H9 (cell line): Measurements from ENCODE around the gene MT1H. TPM values are rescaled to one million over a fixed set of nuclear protein-coding genes. Genes with fewer than 3 reads are reported as not detected.

ENCODE experiments used
- DNase-seq: peaks from one replicate; pipeline ENCODE4 v3.0.0-alpha.2; 2017
- H2AFZ ChIP-seq: one replicate; pipeline ENCODE4 v1.6.1; 2013; ENCODE audit warnings: mild to moderate bottlenecking, low read length, control low read depth, moderate library complexity
- H2AK5ac ChIP-seq: 2 replicates; pipeline ENCODE4 v1.6.1; 2013; ENCODE audit warnings: low read length, control low read depth, mixed read lengths; ENCODE audit not compliant: insufficient read length
- H2BK120ac ChIP-seq: one replicate; pipeline ENCODE4 v1.6.1; 2013; ENCODE audit warnings: low read depth, mild to moderate bottlenecking, low read length, control low read depth, inconsistent platforms; ENCODE audit not compliant: poor library complexity, severe bottlenecking
- H2BK12ac ChIP-seq: 2 replicates; pipeline ENCODE4 v1.6.1; 2013; ENCODE audit warnings: low read length, control low read depth, mixed read lengths, low read depth; ENCODE audit not compliant: insufficient read length
- H2BK15ac ChIP-seq: 2 replicates; pipeline ENCODE4 v1.6.1; 2013; ENCODE audit warnings: low read depth, low read length, control low read depth
- H2BK20ac ChIP-seq: one replicate; pipeline ENCODE4 v1.6.1; 2013; ENCODE audit warnings: low read depth, mild to moderate bottlenecking, low read length, control low read depth, inconsistent platforms; ENCODE audit not compliant: poor library complexity, severe bottlenecking
- H2BK5ac ChIP-seq: 2 replicates; pipeline ENCODE4 v1.6.1; 2013; ENCODE audit warnings: low read length, control low read depth, mixed read lengths; ENCODE audit not compliant: insufficient read length
- H3K14ac ChIP-seq: 2 replicates; pipeline ENCODE4 v1.6.1; 2013; ENCODE audit warnings: low read length, control low read depth; ENCODE audit not compliant: insufficient read depth
- H3K18ac ChIP-seq: 2 replicates; pipeline ENCODE4 v1.6.1; 2013; ENCODE audit warnings: low read depth, mild to moderate bottlenecking, mixed read lengths, low read length, control low read depth; ENCODE audit not compliant: insufficient read length
- H3K23ac ChIP-seq: 2 replicates; pipeline ENCODE4 v1.6.1; 2013; ENCODE audit warnings: low read length, control low read depth, mixed read lengths, low read depth; ENCODE audit not compliant: insufficient read length
- H3K23me2 ChIP-seq: 2 replicates; pipeline ENCODE4 v1.6.1; 2013; ENCODE audit warnings: low read depth, mild to moderate bottlenecking, mixed read lengths, low read length, control low read depth; ENCODE audit not compliant: insufficient read length, poor library complexity, severe bottlenecking
- H3K27ac ChIP-seq: 2 replicates; pipeline ENCODE4 v1.5.1; 2013; ENCODE audit warnings: low read length, control low read depth, mixed read lengths, low read depth; ENCODE audit not compliant: insufficient read length
- H3K27me3 ChIP-seq: 2 replicates; pipeline ENCODE4 v1.6.1; 2013; ENCODE audit warnings: low read length, control low read depth, inconsistent platforms; ENCODE audit not compliant: insufficient read depth
- H3K4ac ChIP-seq: 2 replicates; pipeline ENCODE4 v1.6.1; 2013; ENCODE audit warnings: low read depth, mild to moderate bottlenecking, control low read depth, inconsistent platforms, low read length, moderate library complexity
- H3K4me1 ChIP-seq: 2 replicates; pipeline ENCODE4 v1.6.1; 2013; ENCODE audit warnings: low read length, control low read depth, inconsistent platforms; ENCODE audit not compliant: insufficient read depth
- H3K4me2 ChIP-seq: 2 replicates; pipeline ENCODE4 v1.6.1; 2013; ENCODE audit warnings: low read length, control low read depth, mixed read lengths; ENCODE audit not compliant: insufficient read length, insufficient read depth
- H3K56ac ChIP-seq: 2 replicates; pipeline ENCODE4 v1.6.1; 2013; ENCODE audit warnings: low read depth, mild to moderate bottlenecking, mixed read lengths, low read length, control low read depth; ENCODE audit not compliant: insufficient read length
- H3K79me1 ChIP-seq: 2 replicates; pipeline ENCODE4 v1.6.1; 2013; ENCODE audit warnings: low read depth, mild to moderate bottlenecking, moderate library complexity, low read length, control low read depth, inconsistent platforms; ENCODE audit not compliant: insufficient read depth, poor library complexity, severe bottlenecking
- H3K79me2 ChIP-seq: 2 replicates; pipeline ENCODE4 v1.6.1; 2013; ENCODE audit warnings: low read length, control low read depth, inconsistent platforms; ENCODE audit not compliant: insufficient read depth
- H3K9ac ChIP-seq: 2 replicates; pipeline ENCODE4 v1.6.1; 2013; ENCODE audit warnings: low read length, control low read depth, mixed read lengths; ENCODE audit not compliant: insufficient read length; ENCODE audit errors: extremely low read depth
- H3K9me3 ChIP-seq: one replicate; pipeline ENCODE4 v1.6.1; 2013; ENCODE audit warnings: low read depth, low read length, inconsistent platforms; ENCODE audit not compliant: control insufficient read depth
- H3T11ph ChIP-seq: one replicate; pipeline ENCODE4 v1.6.1; 2013; ENCODE audit warnings: mild to moderate bottlenecking, low read length, control low read depth, inconsistent platforms
- H4K20me1 ChIP-seq: one replicate; pipeline ENCODE4 v1.6.1; 2013; ENCODE audit not compliant: control insufficient read depth, insufficient read length, insufficient read depth
- H4K5ac ChIP-seq: 2 replicates; pipeline ENCODE4 v1.6.1; 2013; ENCODE audit warnings: low read depth, mild to moderate bottlenecking, mixed read lengths, low read length, control low read depth; ENCODE audit not compliant: insufficient read length
- H4K8ac ChIP-seq: replicated peaks from 2 replicates; pipeline ENCODE4 v1.6.1; 2013; ENCODE audit warnings: low read length, control low read depth, mixed read lengths, low read depth; ENCODE audit not compliant: insufficient read length
- H4K91ac ChIP-seq: 2 replicates; pipeline ENCODE4 v1.6.1; 2013; ENCODE audit warnings: low read depth, mild to moderate bottlenecking, moderate library complexity, mixed read lengths, low read length, control low read depth; ENCODE audit not compliant: insufficient read length
- H3K27ac Mint-ChIP-seq, 3 experiments: 2 replicates in 2 of 3; 3 replicates in 1 of 3; pipeline ENCODE4 v1.8.0; 2020 to 2021; ENCODE audit warnings: mixed read lengths in 3 of 3, mild to moderate bottlenecking in 1 of 3, moderate library complexity in 1 of 3
- H3K27me3 Mint-ChIP-seq: 2 replicates; pipeline ENCODE4 v1.8.0; 2021; ENCODE audit warnings: low read depth, mild to moderate bottlenecking, moderate library complexity, mixed read lengths
- H3K36me3 Mint-ChIP-seq, 3 experiments: 2 replicates in 2 of 3; 3 replicates in 1 of 3; pipeline ENCODE4 v1.8.0; 2020 to 2021; ENCODE audit warnings: low read depth in 3 of 3, mixed read lengths in 3 of 3; ENCODE audit not compliant: insufficient read depth in 1 of 3
- H3K4me1 Mint-ChIP-seq, 2 experiments: 2 replicates each; pipeline ENCODE4 v1.8.0; 2020; ENCODE audit warnings: mixed read lengths in 2 of 2
- H3K4me3 Mint-ChIP-seq, 2 experiments: 2 replicates in 1 of 2; 3 replicates in 1 of 2; pipeline ENCODE4 v1.8.0; 2020 to 2021; ENCODE audit warnings: mild to moderate bottlenecking in 2 of 2, mixed read lengths in 2 of 2, moderate library complexity in 1 of 2
- H3K9me3 Mint-ChIP-seq, 2 experiments: 2 replicates in 1 of 2; 3 replicates in 1 of 2; pipeline ENCODE4 v1.8.0; 2020; ENCODE audit warnings: mild to moderate bottlenecking in 2 of 2, mixed read lengths in 2 of 2, moderate library complexity in 1 of 2
- WGBS: extraction: QIAGEN DNeasy Blood & Tissue Kit; methylation state at CpG from one replicate; pipeline ENCODE4 v1.1.7; 2013; ENCODE audit warnings: missing lambda C conversion rate, low lambda C conversion rate, mixed read lengths; ENCODE audit not compliant: insufficient read length; ENCODE audit errors: extremely low coverage; 5-methylcytosine and 5-hydroxymethylcytosine counted together
- total RNA-seq: library from RNA; stranded (reverse); gene quantifications from 2 replicates; pipeline ENCODE4 v1.2.1, GENCODE V29; 2021
- TF ChIP-seq, protein P1 (sequence below): fragments of 200-600 bp; sonication (generic); conservative IDR thresholded peaks from 3 replicates; pipeline ENCODE4 v1.8.0; 2021; ENCODE audit warnings: antibody characterized with exemption, mild to moderate bottlenecking

Gene MT1H
- total RNA-seq, 1 experiment from 2014 or later: 12.5 TPM

GRCh38 chr16:56701534-56701933, 31.9 kb downstream of the MT1H start:
- H2BK5ac ChIP-seq: no peak overlapping the region
- no peaks in the 10 kb centered on the region for H3K23me2 ChIP-seq
- H3K4ac ChIP-seq: no peak overlapping the region
- H2BK12ac ChIP-seq: no peak overlapping the region
- H4K91ac ChIP-seq: no peak overlapping the region
- H4K8ac ChIP-seq: no peak overlapping the region
- Mint-ChIP-seq H3K27me3 (peaks cover 11% of the 10 kb centered on the region), H3K27ac (no peak overlapping the region), H3K9me3 (peaks cover 11% of the 10 kb centered on the region in 2 experiments), H3K4me1 (peaks cover 9% of the 10 kb centered on the region in 2 experiments), H3K36me3 (peaks cover 0 to 5% (median 5%) of the 10 kb centered on the region in 3 experiments; a peak in 4 of 7 replicates), H3K4me3 (no peak overlapping the region)
- no peak overlapping the region for H3K27ac ChIP-seq
- H4K5ac ChIP-seq: no peak overlapping the region
- H2BK20ac ChIP-seq: no peak overlapping the region
- H3K79me1 ChIP-seq: no peaks in the 10 kb centered on the region
- H2AFZ ChIP-seq: no peak overlapping the region
- no peak overlapping the region for H3K18ac ChIP-seq
- no peak overlapping the region for H3K4me2 ChIP-seq
- H2BK120ac ChIP-seq: no peak overlapping the region
- TF ChIP-seq, protein P1, sequence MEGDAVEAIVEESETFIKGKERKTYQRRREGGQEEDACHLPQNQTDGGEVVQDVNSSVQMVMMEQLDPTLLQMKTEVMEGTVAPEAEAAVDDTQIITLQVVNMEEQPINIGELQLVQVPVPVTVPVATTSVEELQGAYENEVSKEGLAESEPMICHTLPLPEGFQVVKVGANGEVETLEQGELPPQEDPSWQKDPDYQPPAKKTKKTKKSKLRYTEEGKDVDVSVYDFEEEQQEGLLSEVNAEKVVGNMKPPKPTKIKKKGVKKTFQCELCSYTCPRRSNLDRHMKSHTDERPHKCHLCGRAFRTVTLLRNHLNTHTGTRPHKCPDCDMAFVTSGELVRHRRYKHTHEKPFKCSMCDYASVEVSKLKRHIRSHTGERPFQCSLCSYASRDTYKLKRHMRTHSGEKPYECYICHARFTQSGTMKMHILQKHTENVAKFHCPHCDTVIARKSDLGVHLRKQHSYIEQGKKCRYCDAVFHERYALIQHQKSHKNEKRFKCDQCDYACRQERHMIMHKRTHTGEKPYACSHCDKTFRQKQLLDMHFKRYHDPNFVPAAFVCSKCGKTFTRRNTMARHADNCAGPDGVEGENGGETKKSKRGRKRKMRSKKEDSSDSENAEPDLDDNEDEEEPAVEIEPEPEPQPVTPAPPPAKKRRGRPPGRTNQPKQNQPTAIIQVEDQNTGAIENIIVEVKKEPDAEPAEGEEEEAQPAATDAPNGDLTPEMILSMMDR: no peak
- DNase-seq: no peak
- H3K27me3 ChIP-seq: no peaks in the 10 kb centered on the region
- no peak overlapping the region for H3K9ac ChIP-seq
- H3K56ac ChIP-seq: no peak overlapping the region
- H3T11ph ChIP-seq: no peak overlapping the region
- no peak overlapping the region for H2BK15ac ChIP-seq
- WGBS: no CpG with 5 or more reads among the region's 7 CpGs
- no peak overlapping the region for H3K23ac ChIP-seq
- H3K14ac ChIP-seq: no peak overlapping the region
- no peaks in the 10 kb centered on the region for H3K79me2 ChIP-seq
- H3K4me1 ChIP-seq: peaks cover 6% of the 10 kb centered on the region
- H4K20me1 ChIP-seq: no peaks in the 10 kb centered on the region
- H3K9me3 ChIP-seq: no peaks in the 10 kb centered on the region
- no peak overlapping the region for H2AK5ac ChIP-seq
